Suppressor macrophage treated with lipopolysaccharide for 4 hours (primary cell): ENCODE measurements around the gene SCRN2.

Experiments
- DNase-seq: peaks from one replicate; pipeline ENCODE4 v3.0.0-alpha.2; 2020

SCRN2 gene

GRCh38 chr17:47844814-47845715 lies 4.0 kb upstream of the SCRN2 start:
- peak; percentile 28 for DNase-seq

- no peak for DNase-seq
Observed at GRCh38 chr17:47844227-47844626, 3.2 kb upstream of the SCRN2 start.

GRCh38 chr17:47843391-47843730 lies 2.3 kb upstream of the SCRN2 start:
- no peak for DNase-seq

GRCh38 chr17:47841488-47842291 lies 617 bp upstream of the SCRN2 start:
- no peak for DNase-seq

GRCh38 chr17:47840001-47840741 lies 902 bp downstream of the SCRN2 start:
- DNase-seq = no peak

- no peak for DNase-seq
Observed at GRCh38 chr17:47839071-47839470, 2.0 kb downstream of the SCRN2 start.

GRCh38 chr17:47838636-47839035 lies 2.4 kb downstream of the SCRN2 start:
- DNase-seq = no peak

GRCh38 chr17:47837401-47838039 lies 3.6 kb downstream of the SCRN2 start:
- DNase-seq = no peak

GRCh38 chr17:47836601-47837000 lies 4.5 kb downstream of the SCRN2 start:
- no peak for DNase-seq

- DNase-seq = no peak
Observed at GRCh38 chr17:47834756-47835155, 6.3 kb downstream of the SCRN2 start.

- peak; percentile 59 for DNase-seq
Observed at GRCh38 chr17:47831934-47832327, 9.1 kb downstream of the SCRN2 start.

GRCh38 chr17:47831003-47831933 lies 9.8 kb downstream of the SCRN2 start, which contains the start of the genes LRRC46 and MRPL10:
LRRC46 (plus strand) TSS chr17:47831670; CDS start chr17:47831990, 320 bp downstream.
MRPL10 (minus strand) TSS chr17:47831541; CDS start chr17:47831511, 30 bp downstream.
- peak; percentile 95 for DNase-seq

GRCh38 chr17:47830396-47831002 lies 10.6 kb downstream of the SCRN2 start:
- DNase-seq = no peak

GRCh38 chr17:47829870-47830269 lies 11.2 kb downstream of the SCRN2 start:
- no peak for DNase-seq

GRCh38 chr17:47823519-47823918 lies 17.6 kb downstream of the SCRN2 start:
- DNase-seq = no peak

GRCh38 chr17:47822785-47823184 lies 18.3 kb downstream of the SCRN2 start:
- DNase-seq = no peak

- DNase-seq = peak; percentile 78
Observed at GRCh38 chr17:47821424-47822391, 19.4 kb downstream of the SCRN2 start, which contains the start of gene OSBPL7. OSBPL7 (minus strand) TSS chr17:47821794; CDS start chr17:47820278, 1,516 bp downstream.

- DNase-seq = no peak
Observed at GRCh38 chr17:47821031-47821423, 20.0 kb downstream of the SCRN2 start.

- DNase-seq = no peak
Observed at GRCh38 chr17:47820033-47820789, 20.9 kb downstream of the SCRN2 start.
